ENCODE data around the gene CYP39A1.

- TF ChIP-seq CREM (IDR thresholded peaks at IDR 0.05; ENCODE audit: low read depth) (no peak), EZH2 (IDR thresholded peaks at IDR 0.05; ENCODE audit: borderline replicate concordance, control insufficient read depth, low read depth, low read length) (no peak), CTCF (IDR thresholded peaks at IDR 0.05 in 2 of 3, conservative IDR thresholded peaks at IDR 0.05 in 1 of 3; ENCODE audit: control insufficient read depth in 2 of 3, extremely low read depth in 1 of 3, insufficient read depth in 1 of 3, low read depth in 3 of 3, low read length in 3 of 3) (no peak), SREBF2 (IDR thresholded peaks at IDR 0.05; ENCODE audit: low read length) (no peak), ESRRA (IDR thresholded peaks at IDR 0.05; ENCODE audit: low read length) (no peak), ZNF24 (IDR thresholded peaks at IDR 0.05) (no peak), ZBTB40 (IDR thresholded peaks at IDR 0.05; ENCODE audit: borderline replicate concordance) (no peak), CEBPB (IDR thresholded peaks at IDR 0.05; ENCODE audit: borderline replicate concordance in 1 of 2, low read depth in 2 of 2, low read length in 2 of 2) (no peak), MXI1 (IDR thresholded peaks at IDR 0.05; ENCODE audit: low read depth, low read length) (no peak)
Measured at GRCh38 chr6:46674410-46674809, 21.8 kb upstream of the CYP39A1 start.

Measured in GM12878 (cell line).